ENCODE results near the gene SYNDIG1.

Gene SYNDIG1

DNA sequence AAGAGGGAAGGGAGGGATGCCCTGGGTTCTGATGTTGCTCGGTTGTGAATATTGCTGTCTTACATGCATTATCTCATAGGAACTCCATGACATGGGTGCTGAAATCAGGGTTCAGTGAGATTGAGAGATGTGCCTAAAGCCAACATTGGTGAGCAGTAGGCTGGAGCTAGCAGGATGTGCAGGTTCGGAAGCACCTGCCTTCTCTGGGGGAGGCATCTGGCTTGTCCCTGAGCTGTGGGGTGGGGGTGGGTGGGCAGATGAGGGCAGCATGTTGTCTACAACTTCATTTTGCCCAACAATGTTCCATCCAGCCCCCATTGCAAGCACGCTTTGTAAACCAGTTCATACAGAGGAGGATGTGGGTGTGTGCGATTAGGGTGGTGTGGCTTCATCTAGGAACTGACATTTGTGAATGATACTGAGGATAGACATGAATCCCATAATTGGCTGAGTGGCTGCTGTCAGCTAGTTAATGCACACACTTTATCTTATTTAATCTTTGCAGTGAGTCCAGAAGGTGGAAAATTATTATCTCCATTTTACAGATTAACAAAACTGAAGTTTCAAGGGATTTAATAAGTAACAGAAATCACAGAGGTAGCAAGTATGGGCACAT is 119.4 kb downstream of the SYNDIG1 start:
- H3K27me3 ChIP-seq (ENCODE audit: insufficient read depth, poor library complexity, severe bottlenecking), result no peaks in the 10 kb centered on the region
- TF ChIP-seq, protein P1, sequence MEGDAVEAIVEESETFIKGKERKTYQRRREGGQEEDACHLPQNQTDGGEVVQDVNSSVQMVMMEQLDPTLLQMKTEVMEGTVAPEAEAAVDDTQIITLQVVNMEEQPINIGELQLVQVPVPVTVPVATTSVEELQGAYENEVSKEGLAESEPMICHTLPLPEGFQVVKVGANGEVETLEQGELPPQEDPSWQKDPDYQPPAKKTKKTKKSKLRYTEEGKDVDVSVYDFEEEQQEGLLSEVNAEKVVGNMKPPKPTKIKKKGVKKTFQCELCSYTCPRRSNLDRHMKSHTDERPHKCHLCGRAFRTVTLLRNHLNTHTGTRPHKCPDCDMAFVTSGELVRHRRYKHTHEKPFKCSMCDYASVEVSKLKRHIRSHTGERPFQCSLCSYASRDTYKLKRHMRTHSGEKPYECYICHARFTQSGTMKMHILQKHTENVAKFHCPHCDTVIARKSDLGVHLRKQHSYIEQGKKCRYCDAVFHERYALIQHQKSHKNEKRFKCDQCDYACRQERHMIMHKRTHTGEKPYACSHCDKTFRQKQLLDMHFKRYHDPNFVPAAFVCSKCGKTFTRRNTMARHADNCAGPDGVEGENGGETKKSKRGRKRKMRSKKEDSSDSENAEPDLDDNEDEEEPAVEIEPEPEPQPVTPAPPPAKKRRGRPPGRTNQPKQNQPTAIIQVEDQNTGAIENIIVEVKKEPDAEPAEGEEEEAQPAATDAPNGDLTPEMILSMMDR (IDR thresholded peaks at IDR 0.05; ENCODE audit: insufficient read depth, low read length), result no peak
- TF ChIP-seq, protein P2, sequence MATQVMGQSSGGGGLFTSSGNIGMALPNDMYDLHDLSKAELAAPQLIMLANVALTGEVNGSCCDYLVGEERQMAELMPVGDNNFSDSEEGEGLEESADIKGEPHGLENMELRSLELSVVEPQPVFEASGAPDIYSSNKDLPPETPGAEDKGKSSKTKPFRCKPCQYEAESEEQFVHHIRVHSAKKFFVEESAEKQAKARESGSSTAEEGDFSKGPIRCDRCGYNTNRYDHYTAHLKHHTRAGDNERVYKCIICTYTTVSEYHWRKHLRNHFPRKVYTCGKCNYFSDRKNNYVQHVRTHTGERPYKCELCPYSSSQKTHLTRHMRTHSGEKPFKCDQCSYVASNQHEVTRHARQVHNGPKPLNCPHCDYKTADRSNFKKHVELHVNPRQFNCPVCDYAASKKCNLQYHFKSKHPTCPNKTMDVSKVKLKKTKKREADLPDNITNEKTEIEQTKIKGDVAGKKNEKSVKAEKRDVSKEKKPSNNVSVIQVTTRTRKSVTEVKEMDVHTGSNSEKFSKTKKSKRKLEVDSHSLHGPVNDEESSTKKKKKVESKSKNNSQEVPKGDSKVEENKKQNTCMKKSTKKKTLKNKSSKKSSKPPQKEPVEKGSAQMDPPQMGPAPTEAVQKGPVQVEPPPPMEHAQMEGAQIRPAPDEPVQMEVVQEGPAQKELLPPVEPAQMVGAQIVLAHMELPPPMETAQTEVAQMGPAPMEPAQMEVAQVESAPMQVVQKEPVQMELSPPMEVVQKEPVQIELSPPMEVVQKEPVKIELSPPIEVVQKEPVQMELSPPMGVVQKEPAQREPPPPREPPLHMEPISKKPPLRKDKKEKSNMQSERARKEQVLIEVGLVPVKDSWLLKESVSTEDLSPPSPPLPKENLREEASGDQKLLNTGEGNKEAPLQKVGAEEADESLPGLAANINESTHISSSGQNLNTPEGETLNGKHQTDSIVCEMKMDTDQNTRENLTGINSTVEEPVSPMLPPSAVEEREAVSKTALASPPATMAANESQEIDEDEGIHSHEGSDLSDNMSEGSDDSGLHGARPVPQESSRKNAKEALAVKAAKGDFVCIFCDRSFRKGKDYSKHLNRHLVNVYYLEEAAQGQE (IDR thresholded peaks at IDR 0.05; ENCODE audit: insufficient replicate concordance, low read depth), result no peak
- TF ChIP-seq SPI1 (IDR thresholded peaks at IDR 0.05; ENCODE audit: borderline replicate concordance, low read depth) (no peak), POLR2AphosphoS5 (IDR thresholded peaks at IDR 0.05; ENCODE audit: low read depth) (no peak), GABPA (IDR thresholded peaks at IDR 0.05; ENCODE audit: low read depth) (no peak)
- DNase-seq (ENCODE audit: low read depth in 1 of 2, low spot score in 1 of 2), result no peak
- no peak overlapping the region for H3K27ac ChIP-seq (replicated peaks)
- H3K4me3 ChIP-seq (replicated peaks; ENCODE audit: insufficient read depth, low read length), result no peak overlapping the region

DNA sequence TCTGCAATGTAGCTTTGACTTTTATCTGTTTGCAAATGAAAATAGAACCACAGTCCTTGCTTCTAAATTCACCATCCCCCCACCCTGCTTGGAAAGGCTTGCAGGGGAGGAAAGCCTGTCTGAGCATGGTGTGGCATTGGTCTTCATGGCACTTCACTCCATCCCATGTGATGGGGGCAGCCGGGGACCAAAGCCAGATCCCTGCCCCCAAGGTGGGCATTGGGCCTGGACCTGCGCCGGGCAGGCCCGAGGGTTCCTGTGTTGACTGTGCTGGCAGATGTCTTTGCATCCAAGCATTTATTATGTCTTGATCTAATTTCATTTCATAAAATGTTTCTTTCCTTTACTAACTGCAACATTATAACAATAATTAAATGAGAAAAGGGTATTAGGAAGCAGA is 120.0 kb downstream of the SYNDIG1 start:
- no peak for DNase-seq (ENCODE audit: low read depth in 1 of 2, low spot score in 1 of 2)
- Histone ChIP-seq H3K27ac (replicated peaks) (no peak overlapping the region), H3K4me3 (replicated peaks; ENCODE audit: insufficient read depth, low read length) (no peak overlapping the region), H3K27me3 (ENCODE audit: insufficient read depth, poor library complexity, severe bottlenecking) (no peaks in the 10 kb centered on the region)
- TF ChIP-seq POLR2AphosphoS5 (IDR thresholded peaks at IDR 0.05; ENCODE audit: low read depth) (no peak), SPI1 (IDR thresholded peaks at IDR 0.05; ENCODE audit: borderline replicate concordance, low read depth) (no peak), GABPA (IDR thresholded peaks at IDR 0.05; ENCODE audit: low read depth) (no peak)
- TF ChIP-seq, protein P2 (IDR thresholded peaks at IDR 0.05; ENCODE audit: insufficient replicate concordance, low read depth), result no peak
- TF ChIP-seq, protein P1 (IDR thresholded peaks at IDR 0.05; ENCODE audit: insufficient read depth, low read length), result no peak

DNA sequence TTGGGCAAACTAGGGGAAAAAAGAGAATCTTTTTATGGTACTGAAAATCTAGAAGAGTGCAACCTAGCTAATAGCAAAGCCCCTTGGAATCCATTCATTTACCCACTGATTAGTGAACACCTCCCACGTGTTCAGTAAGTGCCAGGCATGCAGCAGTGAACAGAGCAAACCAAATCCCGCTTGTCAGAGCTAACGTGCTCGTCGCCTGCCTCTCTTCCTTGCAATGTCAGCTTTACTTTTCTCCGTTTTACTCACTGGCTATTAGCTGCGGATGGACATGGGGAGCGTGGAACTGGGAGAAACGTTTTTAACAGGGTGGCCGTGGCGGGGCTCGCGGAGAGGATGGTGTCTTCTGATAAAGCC is 120.4 kb downstream of the SYNDIG1 start:
- Histone ChIP-seq H3K27me3 (ENCODE audit: insufficient read depth, poor library complexity, severe bottlenecking) (no peaks in the 10 kb centered on the region), H3K27ac (replicated peaks) (no peak overlapping the region), H3K4me3 (replicated peaks; ENCODE audit: insufficient read depth, low read length) (no peak overlapping the region)
- TF ChIP-seq, protein P1 (IDR thresholded peaks at IDR 0.05; ENCODE audit: insufficient read depth, low read length), result no peak
- no peak for TF ChIP-seq GABPA (IDR thresholded peaks at IDR 0.05; ENCODE audit: low read depth)
- no peak for TF ChIP-seq SPI1 (IDR thresholded peaks at IDR 0.05; ENCODE audit: borderline replicate concordance, low read depth)
- TF ChIP-seq, protein P2 (IDR thresholded peaks at IDR 0.05; ENCODE audit: insufficient replicate concordance, low read depth), result no peak
- no peak for TF ChIP-seq POLR2AphosphoS5 (IDR thresholded peaks at IDR 0.05; ENCODE audit: low read depth)
- no peak for DNase-seq (ENCODE audit: low read depth in 1 of 2, low spot score in 1 of 2)
